CD4-positive, alpha-beta T cell treated with Interleukin-17A for 4 hours (primary cell): ENCODE measurements around the gene ZNF106.

Source experiments
- DNase-seq: peaks from one replicate; pipeline ENCODE4 v3.0.0-alpha.2; 2020; ENCODE audit warnings: mixed read lengths

ZNF106 gene

DNA sequence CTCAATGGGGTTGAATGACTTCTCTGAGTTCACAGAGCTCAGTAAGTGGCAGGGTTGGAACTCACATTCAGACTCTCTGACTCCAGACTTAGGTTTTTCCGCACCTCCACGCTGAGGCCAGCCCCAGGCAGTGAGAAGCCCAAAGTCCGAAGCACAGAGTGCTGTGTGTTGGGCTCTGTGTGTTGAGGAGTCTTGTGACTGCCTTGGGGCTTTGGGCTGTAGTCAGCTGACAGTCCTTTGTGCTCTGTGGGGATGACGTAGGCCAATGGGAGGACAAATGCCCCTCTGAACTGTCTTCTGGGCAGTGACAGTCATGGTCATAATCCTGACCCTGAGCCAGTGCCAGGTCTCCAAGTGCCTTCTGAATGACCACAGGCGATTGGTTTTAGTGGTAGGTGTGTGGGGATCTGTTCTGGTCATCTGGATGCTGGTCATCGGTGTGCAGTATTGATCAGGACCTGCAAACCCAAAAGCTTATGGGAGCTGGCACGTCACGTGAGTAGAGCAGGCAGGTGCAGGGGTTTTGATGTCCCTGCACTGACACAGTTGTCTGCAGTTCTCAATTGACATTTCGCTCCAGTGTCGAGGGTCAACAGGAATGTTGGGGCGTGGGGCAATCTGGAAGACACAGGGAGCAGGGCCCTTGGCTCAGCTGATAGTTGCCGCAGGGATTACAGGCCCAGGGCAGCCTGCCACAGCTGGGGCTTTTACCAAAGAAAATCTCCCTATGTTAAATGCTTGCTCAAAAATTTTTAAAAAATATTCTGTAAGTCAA lies 86.3 kb downstream of the ZNF106 start:
- DNase-seq: no peak

DNA sequence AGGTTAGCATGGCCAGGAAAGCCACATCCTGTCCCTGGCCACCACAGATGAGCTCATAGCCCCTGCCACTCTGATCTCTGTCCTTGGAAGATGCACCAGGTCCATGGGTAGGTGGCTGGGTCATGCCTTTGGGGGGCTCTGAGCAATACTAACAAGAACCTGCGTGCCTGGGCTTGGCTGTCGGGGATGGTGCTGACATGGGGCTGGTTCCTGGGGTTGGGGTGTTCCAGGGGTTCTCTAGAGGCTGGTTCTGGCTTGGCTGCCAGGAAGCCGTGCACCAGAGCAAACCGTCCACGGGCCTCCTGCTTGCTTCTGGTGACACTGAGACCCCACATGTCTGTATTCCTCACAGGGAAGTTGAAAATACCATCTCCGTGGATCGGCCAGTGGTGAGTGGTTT lies 87.6 kb downstream of the ZNF106 start:
- no peak for DNase-seq

DNA sequence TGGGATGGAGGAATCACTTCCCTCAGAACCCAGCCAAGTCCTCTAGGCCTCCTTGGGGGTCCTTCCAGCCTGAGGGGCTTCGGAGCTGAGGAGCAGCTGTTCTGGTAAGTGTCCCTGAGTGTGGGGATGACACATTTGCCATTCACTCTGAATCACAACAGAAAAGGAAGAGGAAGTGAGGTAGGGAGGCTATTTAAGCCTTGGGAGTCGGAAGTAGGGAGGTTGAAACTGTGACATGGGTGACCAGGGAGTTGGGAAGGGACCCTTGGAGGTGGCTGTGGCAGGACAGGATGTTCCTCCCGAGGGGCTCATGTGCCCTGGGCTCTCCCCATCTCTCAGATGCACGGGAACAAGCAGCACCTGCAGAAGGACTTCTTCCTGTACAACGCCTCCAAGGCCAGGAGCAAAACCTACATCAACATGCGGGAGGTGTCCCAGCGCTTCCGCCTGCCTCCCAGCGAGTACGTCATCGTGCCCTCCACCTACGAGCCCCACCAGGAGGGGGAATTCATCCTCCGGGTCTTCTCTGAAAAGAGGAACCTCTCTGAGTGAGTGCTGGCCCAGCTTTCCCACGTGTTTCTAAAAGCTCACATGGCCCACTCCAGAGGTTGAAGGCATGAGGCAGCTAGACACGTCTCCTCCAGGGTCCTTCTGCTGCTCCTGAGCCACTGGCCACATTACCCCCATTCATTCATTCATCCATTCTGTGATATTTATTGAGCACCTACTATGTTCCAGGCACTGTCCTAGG lies 88.3 kb downstream of the ZNF106 start:
- DNase-seq: no peak

DNA sequence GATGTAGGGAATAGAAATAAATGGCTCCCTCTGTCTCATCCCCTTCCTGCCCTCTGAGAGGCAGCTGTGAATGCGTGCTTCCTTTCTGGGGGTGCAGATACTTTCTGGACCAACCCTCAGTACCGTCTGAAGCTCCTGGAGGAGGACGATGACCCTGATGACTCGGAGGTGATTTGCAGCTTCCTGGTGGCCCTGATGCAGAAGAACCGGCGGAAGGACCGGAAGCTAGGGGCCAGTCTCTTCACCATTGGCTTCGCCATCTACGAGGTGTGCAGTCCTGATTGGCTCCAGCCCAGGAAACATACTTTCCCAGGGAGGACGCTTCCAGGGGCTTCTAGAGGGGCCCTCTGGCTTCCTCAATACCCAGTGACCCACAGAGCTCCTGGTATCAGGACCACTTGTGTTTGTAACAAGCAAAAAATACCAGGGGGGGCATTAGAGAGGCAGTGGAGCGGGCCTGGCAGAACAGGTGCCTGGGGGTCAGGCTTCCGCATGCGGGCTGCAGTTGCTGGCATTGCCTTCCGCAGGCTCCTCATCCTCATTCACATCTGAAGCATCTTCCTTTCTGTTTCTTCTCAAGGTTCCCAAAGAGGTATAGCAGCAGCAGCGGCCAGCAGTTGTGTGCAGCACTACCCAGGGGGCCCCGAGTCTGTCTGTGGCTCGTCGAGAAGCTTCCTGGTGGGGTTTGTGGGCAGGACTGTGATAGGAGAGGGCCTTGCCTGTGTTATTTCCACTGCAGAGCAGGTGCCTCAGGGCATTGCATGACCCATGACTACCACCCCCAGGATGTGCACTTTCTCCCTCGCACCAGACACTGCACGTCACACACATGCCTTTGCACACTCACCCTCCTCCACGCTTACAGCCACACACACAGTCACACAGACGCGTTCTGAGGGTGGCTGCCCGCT lies 89.1 kb downstream of the ZNF106 start:
- DNase-seq: no peak

DNA sequence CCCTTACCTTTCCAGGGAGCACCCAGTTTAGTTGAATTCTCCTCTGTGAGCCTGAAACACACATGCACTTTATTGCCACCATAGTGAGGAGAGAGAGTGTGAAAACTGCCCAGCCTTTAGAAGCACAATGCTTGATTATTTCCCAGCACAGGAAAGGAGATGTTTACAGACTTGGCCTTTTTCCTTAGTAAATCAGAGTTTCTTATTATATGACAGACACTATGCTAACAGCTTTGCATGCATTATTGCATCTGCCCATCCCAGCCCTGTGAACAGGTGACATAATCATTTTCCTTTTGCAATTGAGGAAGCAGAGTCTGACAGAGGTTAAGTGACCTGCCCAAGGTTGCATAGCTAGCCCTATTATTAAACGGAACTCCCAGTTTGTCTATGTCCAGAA lies 95.1 kb downstream of the ZNF106 start:
- DNase-seq: no peak

DNA sequence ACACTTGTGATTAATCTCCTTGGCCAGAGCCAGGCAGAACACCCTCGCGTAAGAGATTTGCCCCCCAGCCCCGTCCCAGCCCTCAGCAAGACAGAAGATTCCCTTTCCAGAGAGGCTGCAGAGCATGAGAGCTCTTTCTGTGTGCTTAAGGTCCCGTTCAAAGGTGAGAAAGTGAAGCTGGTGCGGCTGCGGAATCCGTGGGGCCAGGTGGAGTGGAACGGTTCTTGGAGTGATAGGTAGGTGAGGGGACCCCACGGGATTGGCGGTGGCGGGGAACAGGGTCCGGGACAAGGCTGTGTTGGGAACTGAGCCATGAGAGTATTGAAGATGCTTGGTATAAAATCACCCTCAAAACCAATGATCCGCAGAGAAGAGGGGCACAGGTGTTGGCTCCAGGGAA lies 96.8 kb downstream of the ZNF106 start:
- no peak for DNase-seq

DNA sequence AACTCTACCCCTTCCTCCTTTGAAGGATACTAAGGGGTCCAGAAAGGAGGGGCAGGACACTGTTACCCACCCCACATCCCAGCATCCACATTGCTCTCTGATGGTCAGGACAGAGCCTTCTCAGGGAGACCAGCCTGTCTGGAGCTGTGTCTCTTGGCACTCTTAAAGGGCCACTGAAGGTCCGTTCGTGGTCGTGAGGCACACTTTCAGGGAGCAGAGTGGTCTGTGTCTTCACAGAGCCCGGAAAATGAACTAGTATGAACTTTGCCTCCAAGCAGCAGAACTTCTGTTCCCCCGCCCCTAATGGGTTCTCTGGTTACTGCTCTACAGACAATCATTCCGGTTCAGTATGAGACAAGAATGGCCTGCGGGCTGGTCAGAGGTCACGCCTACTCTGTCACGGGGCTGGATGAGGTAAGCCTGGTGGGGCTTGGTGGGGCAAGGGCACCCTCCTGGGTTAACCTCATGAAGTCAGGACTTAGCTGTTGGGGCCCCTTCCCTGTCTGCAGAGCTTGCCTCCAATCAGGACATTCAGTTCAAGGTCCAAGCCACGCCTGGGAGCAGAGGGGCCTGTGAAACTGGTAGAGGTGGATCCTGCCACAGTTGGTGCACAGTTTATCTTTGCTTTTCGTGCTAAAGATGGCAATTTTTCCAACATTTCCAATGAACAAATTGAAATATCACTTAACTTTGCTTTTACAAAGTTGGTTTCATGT lies 98.5 kb downstream of the ZNF106 start:
- DNase-seq: no peak

DNA sequence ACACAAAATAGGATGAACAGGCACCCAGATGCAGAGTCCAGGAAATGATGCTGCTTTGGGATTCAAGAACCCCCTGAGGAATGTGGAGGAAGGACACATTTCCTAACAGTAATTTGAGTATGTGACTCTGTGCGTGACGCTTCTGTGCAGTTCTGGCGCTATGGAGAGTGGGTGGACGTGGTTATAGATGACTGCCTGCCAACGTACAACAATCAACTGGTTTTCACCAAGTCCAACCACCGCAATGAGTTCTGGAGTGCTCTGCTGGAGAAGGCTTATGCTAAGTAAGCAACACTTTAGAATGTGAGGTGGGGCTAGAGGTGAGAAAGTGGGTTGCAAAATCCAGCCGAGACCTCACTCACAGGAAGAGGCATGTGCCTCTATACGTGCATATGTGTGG lies 103.3 kb downstream of the ZNF106 start:
- DNase-seq: no peak

DNA sequence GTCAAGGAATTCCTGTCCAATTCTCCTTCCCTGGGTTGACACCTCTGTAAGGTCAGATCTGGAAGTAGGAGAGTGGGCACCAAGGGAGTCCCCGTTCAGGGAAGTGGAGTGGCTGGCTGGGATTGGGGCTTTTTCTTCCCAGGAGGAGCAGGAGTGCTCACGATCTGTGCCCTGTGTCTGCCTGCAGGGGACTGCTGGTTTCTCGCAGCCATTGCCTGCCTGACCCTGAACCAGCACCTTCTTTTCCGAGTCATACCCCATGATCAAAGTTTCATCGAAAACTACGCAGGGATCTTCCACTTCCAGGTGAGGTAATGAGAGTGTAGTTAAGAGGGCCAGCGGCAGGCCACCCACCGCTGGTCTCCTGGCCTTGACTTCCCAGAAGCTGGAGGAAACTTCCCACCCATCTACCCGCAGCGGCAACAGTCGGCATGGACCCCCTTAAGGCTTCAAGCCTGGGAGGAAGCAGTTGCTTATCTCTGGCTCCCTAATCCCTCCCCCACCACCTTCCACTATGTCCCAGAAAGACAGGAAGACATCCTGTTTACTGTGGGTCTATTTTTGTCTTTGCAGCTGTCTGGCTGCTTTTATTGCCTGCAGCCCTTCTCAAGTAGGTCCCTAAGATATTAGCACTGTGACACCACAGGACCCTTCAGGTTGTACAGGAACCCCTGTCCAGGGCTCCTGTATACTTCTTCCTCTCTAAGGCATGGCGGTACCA lies 104.8 kb downstream of the ZNF106 start:
- DNase-seq: no peak

DNA sequence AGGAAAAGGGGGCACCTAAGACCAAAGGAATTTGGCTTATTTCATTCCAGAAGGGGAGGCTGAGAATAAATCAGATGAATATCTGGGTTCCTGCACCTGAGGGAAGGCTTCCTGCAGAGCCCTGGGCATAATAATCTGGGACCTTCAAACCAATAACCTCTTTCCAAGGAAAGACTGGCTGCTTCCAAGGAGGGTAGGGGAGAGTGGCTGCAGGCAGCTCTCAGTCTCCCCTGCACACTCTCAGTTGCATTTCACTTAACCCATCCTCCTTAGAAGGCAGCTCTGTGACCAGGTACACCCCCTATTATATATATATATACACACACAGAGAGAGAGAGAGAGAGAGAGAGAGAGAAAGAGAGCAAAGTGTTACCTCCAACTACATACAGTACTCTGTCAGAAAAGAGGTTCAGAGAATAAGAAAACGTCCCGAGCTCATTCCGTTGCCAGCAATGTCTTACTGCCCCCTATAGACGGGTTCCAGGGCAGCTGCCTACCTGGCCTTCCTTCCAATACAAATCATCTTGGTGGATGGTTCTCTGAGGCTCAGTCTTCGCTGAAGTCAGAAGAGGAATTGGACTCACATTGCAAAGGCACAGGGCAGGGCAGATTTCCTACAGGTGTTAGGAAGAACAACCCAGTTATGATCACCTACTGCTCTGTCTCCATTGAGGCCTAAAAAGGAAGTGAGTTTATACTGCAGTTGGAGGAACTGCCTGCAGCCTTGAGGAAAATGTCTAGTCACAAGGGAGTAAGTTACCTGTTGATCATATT lies 105.5 kb downstream of the ZNF106 start:
- DNase-seq: no peak

DNA sequence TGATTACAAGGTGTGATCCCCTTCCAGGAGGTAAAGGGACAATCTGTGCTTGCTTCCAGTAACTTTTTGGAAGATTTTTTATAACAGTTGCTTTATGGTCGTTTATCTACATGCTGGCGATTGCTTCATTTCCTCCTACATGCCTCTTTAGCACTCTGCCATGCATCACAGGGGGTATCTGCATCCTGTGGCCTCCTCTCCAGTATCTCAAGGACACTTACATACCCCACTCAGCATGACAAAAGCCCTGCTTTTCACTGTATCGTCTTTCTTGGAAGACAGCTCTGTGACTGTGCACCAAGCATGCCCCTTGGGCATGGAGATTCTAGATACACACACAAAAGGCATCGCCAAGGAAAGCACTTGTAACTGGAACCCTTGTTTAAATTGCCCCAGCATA lies 106.3 kb downstream of the ZNF106 start:
- no peak for DNase-seq

DNA sequence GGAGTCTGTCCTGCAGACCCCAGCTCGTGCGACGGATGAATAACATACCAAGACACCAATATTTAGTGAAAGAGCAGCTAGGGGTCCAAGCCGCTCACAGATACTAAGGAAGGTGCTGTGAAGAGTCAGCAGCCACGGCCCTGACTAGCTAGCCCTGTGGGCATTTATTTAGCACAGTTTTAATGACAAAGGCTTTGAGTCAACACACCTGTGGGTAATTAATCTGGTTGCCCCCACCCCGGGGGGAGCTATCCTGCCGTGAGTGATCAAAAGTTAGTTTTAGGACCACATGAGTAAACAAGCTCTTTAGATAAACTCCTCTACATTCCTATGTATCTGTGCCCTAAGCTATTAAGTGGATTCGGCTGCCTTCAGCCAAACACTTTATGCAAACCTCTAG lies 112.9 kb downstream of the ZNF106 start:
- DNase-seq: no peak

DNA sequence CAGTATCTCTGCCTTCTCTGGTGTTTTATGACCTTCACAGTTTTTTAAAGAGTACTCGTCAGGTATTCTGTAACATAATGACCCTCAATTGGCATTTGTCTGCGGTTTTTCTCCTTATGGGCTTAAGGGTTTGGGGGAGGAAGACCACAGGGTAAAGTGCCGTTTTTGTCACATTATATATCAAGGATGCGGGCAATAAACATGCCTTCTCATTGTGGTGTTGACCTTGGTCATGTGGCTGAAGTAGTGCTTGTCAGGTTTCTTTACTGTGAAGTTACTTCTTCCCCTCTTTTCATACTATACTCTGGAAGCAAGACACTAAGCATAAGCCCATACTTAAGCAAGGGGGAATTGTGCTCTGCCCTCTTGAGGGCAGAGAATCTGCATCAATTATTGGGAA lies 115.0 kb downstream of the ZNF106 start:
- DNase-seq: no peak

DNA sequence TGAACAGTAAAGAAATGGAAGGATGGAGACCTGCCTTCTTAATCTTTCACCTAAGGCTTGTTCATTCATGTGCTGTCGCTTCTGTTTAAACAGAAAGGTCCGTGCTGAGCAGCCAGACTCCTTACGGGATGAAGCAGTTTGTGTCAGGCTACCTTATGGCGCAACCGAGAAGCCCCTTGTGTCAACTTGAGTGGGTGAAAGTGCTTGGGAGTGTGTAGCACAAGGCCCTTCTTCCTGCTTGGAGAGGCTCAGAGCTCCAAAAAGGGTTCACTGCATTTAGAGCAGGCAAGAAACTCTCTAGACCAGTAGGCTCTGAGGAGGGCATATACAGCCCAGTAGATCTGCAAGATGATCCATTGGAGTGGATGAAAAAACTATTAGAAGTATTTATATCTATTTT lies 115.7 kb downstream of the ZNF106 start:
- no peak for DNase-seq

DNA sequence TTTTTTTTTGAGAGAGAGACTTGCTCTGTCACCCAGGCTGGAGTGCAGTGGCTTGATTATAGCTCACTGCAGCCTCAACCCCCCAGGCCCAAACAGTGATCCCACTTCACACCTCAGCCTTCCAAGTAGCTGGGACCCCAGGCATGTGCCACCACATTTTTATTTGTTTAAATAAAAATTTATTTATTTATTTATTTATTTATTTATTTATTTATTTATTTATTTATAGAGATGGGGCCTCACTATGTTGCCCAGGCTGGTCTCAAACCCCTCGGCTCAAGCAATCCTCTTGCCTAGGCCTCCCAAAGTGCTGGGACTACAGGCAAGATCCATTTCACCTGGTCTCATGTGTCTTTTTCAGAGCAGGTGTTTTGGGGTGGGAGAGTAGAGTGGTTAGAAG lies 116.1 kb downstream of the ZNF106 start:
- no peak for DNase-seq

DNA sequence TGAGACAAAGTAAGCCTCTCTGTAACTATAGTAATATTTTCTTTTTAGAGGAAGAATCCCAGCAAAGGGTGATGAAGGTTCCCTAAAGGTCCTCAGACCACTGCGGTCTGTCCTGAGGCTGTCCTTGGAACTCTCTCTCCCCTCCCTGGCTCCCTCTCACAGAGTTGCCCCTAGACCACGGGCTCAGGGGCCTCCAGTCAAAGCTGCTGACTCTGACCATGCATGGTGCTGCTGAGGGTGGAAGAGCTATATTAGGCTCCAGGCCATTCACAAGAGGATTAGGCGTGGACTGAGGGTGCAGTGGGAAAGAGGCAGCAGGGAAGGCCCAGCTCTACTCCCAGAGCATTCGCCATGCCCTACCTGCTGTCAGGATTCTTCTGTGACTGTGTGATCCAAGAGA lies 117.0 kb downstream of the ZNF106 start:
- no peak for DNase-seq

DNA sequence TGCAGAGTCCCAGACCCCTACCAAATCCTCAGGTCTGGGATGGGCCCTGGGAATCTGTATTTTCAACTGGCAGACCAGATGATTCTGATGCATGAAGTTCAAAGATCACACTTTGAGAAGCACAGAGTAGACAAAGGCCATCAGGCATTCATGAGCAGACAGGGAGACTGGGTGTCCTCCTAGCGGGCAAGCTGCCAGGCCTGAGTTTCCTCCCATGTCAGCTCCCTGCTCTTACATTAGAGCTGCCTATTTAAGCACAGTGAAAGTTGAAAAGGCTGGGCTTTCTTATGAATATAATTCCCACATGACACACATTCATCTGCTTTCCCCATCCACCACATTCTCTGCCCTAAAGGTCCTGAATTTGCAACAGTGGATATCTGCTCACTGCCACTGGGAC lies 117.7 kb downstream of the ZNF106 start:
- DNase-seq: no peak

DNA sequence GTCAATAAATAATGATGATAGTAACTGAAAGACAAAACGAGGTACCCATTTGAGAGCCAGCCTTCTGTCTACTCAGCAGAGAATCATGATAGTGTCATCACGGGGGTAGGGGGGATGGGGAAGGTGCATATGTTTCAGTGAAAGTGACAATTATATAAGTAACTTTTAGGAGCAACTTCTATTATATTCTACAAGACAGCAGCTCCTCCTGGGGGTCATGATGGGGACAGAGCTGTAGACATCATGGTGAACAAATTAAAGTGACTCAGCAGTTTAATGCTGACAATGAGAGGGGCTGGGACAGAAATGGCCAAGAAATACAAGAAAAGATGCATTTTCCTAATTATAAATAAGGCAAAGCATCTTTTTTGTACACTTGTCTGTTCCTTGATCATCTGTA lies 119.8 kb downstream of the ZNF106 start:
- DNase-seq: no peak

DNA sequence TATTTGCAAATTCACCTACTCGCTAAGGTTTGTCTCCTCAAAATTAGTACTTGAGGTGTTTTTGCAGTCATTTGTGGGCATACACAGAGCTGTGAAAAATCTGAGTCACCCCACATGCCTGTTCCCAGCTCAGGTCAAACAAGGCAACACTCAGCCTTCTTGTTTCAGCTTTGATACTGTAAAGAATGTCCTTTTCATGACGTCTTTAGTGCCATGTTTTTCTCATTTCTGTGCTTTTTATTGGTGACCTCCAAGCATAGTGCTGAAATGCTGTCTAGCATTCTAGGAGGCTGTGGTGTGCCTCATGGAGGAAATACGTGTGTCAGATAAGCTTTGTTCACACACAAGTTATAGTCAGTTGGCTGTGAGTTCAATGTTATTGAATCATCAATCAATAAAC lies 122.8 kb downstream of the ZNF106 start:
- no peak for DNase-seq

DNA sequence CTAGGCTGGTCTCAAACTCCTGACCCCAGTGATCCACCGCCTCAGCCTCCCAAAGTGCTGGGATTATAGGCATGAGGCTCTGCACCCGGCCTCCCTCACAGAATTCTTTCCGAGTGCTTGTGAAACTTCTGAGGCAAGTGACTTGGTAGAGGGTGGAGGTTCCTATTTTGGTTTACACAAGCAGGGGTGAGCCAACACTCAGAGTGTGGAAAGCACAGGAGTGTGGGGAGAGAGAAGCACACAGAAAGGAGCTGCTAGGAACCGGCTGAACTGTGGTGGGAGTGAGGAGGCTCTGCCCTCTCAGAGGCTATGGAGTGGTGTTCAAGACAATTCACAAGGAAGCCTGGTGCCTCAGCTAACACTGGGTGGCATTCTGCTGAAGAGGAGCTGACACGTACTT lies 123.9 kb downstream of the ZNF106 start:
- no peak for DNase-seq

DNA sequence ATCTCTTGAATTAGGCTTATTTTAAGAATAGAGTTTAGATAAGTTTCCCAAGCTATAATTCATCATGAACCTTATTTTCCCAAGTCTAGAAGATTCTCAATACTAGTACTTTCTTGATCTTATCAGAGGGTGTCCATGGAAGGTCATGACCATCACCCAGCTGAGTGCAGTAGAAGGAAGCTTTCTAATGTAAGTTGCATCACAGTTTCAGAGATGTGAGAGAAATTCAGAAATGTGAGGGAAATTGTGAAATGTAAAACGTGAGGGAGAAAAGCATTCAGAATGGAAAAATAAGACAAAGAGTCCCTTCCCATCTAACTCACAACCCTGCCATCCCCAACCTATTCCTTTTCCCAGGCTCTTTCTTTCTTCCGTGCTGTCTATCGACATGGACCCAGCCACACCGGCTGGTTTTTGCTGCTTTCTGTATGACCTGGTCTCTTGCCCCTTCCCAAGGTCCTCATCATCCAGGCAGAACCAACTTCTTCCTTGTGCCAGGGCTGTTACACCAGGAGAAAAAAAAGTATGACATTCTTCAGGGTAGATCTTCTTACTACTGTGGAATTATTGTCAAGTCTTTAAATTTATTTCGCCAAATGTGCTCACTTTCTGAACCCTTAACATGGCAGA lies 124.9 kb downstream of the ZNF106 start:
- no peak for DNase-seq
